Amygdala (tissue), 56 donors: ENCODE data around the gene UBXN1.

Experiments used
- DNase-seq, 56 donors: peaks; one replicate each; lab custom pipeline; 2025; lab: John Stamatoyannopoulos, UW

The UBXN1 gene

GRCh38 chr11:62648185-62648966, 30.5 kb downstream of the UBXN1 start:
- no peak for DNase-seq

- DNase-seq: no peak
Observed at GRCh38 chr11:62647609-62648005, 31.3 kb downstream of the UBXN1 start.

GRCh38 chr11:62646825-62647608, 31.9 kb downstream of the UBXN1 start:
- DNase-seq: peak in 1 of 56 donors; percentile 55

- peak; percentile 62 to 99 (median 97) for DNase-seq
Observed at GRCh38 chr11:62645946-62646824, 32.7 kb downstream of the UBXN1 start, which contains the start of gene GANAB. TSS of gene GANAB (minus strand) at chr11:62646613. CDS start at chr11:62646599, 14 bp downstream.

- no peak for DNase-seq
Observed at GRCh38 chr11:62645671-62645945, 33.3 kb downstream of the UBXN1 start.

- no peak for DNase-seq
Observed at GRCh38 chr11:62644220-62644619, 34.7 kb downstream of the UBXN1 start.

GRCh38 chr11:62632492-62632891, 46.4 kb downstream of the UBXN1 start:
- DNase-seq: no peak

GRCh38 chr11:62627713-62628112, 51.2 kb downstream of the UBXN1 start:
- no peak for DNase-seq
